ENCODE results near the gene TRAPPC6A. TPM values are rescaled to one million over a fixed set of nuclear protein-coding genes. Genes with fewer than 3 reads are reported as not detected.

TRAPPC6A gene
- total and polyA plus RNA-seq, 9 of the 15 experiments (the other 6 are each of a cell fraction or from before 2014, with no cell fraction given) = 0.82 to 23.6 (median 11.6) TPM

DNA sequence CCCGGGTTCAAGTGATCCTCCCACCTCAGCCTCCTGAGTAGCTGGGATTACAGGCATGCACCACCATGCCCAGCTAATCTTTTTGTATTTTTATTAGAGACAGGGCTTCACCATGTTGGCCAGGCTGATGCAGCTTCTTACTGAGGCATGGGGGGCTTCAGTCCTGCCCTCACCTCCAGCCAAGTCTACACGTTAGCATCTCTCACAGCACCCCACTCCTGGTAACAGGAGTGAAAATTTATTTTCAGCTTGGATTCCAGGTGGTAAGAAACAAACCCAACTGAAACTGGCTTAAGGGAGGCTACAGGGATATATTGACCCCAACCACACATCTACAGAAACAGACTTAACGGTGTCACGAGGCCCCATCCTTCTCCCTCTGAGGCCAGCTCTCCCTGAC lies 27.9 kb downstream of the TRAPPC6A start:
- ATAC-seq (no peak), FAIRE-seq (no peak), DNase-seq (ENCODE audit: extremely low read depth in 1 of 4, low spot score in 3 of 4) (no peak)
- no peaks in the 10 kb centered on the region for H3K27me3 ChIP-seq (ENCODE audit: control insufficient read depth in 2 of 2, insufficient read depth in 2 of 2, low read length in 2 of 2)
- H3K36me3 ChIP-seq (ENCODE audit: control insufficient read depth, insufficient read depth, low read length) = peaks cover 18% of the 10 kb centered on the region; the same call in 1 of the 3 replicates
- peaks cover 5% of the 10 kb centered on the region for H3K9me1 ChIP-seq (ENCODE audit: control insufficient read depth, insufficient read depth, low read length)
- H3K9me3 ChIP-seq (replicated peaks; ENCODE audit: control insufficient read depth, insufficient read depth, low read depth, low read length) = no peaks in the 10 kb centered on the region
- in situ Hi-C loops (cut with MboI) = no loop called here
- H3K4me2 ChIP-seq (ENCODE audit: insufficient read depth, low read length) = no peak overlapping the region
- H3K4me1 ChIP-seq (replicated peaks in 1 of 2; ENCODE audit: control insufficient read depth in 2 of 2, insufficient read depth in 2 of 2, low read length in 2 of 2) = peaks cover 15 to 69% of the 10 kb centered on the region in 2 experiments
- peaks cover 6% of the 10 kb centered on the region for H4K20me1 ChIP-seq (replicated peaks; ENCODE audit: control insufficient read depth, insufficient read depth, low read length)
- H3K27ac ChIP-seq (ENCODE audit: extremely low read depth, low read depth, low read length) = no peak overlapping the region
- no peak overlapping the region for H3K4me3 ChIP-seq
- TF ChIP-seq ZNF707 (CRISPR knock-in tag; conservative IDR thresholded peaks at IDR 0.05) (peak; percentile 83), ZNF239 (CRISPR knock-in tag; IDR thresholded peaks at IDR 0.05) (no peak)
- no peak overlapping the region for H2AFZ ChIP-seq (ENCODE audit: low read depth, low read length)
- peak overlapping the region in 1 of 2 experiments; percentile 32; a peak in 1 of 4 replicates for H3K9ac ChIP-seq (ENCODE audit: insufficient read depth in 1 of 2, low read depth in 2 of 2, low read length in 2 of 2)
- no peaks in the 10 kb centered on the region for H3K79me2 ChIP-seq (ENCODE audit: control insufficient read depth, insufficient read depth, low read length)
- BruUV-seq (replicated peaks) = no TSS peak
- ChIA-PET POLR2A (interaction anchor here (0.6 kb wide), 3 partner anchors 15 to 236 kb away, joined by 3 read pairs; no protein-coding TSS in a partner anchor), CTCF (ENCODE audit: low intra/inter-chr PET ratio) (no interaction called here)
- intact Hi-C loops (cut with micrococcal nuclease) = no loop called here
- WGBS (ENCODE audit: insufficient coverage, low coverage, missing lambda C conversion rate) = 86% methylated on average over 4 of the region's 4 CpGs

DNA sequence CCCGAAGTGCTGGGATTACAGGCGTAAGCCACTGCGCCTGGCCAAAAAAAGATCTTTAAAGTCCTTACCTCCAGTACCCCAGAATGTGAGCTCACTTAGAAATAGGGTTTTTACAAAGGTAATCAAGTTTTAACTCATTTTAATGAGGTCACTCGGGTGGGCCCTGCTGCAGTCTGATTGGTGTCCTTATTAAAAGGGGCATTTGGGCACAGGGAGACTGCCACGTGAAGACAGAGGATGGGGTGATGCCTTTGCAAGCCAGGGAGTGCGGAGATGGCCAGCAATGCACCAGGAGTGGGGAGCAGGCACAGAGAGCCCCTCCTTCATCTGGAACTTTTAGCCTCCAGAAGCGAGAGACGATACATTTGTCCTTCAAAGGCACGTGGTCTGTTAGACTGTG lies 28.9 kb downstream of the TRAPPC6A start:
- no peak overlapping the region for H3K27ac ChIP-seq (ENCODE audit: extremely low read depth, low read depth, low read length)
- peaks cover 26% of the 10 kb centered on the region; the same call in 1 of the 3 replicates for H3K36me3 ChIP-seq (ENCODE audit: control insufficient read depth, insufficient read depth, low read length)
- POLR2A ChIA-PET = interaction anchor here (0.6 to 1.8 kb wide), 3 partner anchors 15 to 101 kb away, joined by 3 to 4 read pairs (median 3); no protein-coding TSS in a partner anchor
- FAIRE-seq (no peak), DNase-seq (ENCODE audit: extremely low read depth in 1 of 4, low spot score in 3 of 4) (no peak), ATAC-seq (no peak)
- 77% methylated on average over 7 of the region's 9 CpGs for WGBS (ENCODE audit: insufficient coverage, low coverage, missing lambda C conversion rate)
- H3K27me3 ChIP-seq (ENCODE audit: control insufficient read depth in 2 of 2, insufficient read depth in 2 of 2, low read length in 2 of 2) = no peaks in the 10 kb centered on the region
- H3K9me3 ChIP-seq (replicated peaks; ENCODE audit: control insufficient read depth, insufficient read depth, low read depth, low read length) = no peaks in the 10 kb centered on the region
- CTCF ChIA-PET (ENCODE audit: low intra/inter-chr PET ratio) = no interaction called here
- intact Hi-C loops (cut with micrococcal nuclease) (no loop called here), in situ Hi-C loops (cut with MboI) (no loop called here)
- no peak overlapping the region for H3K4me2 ChIP-seq (ENCODE audit: insufficient read depth, low read length)
- peaks cover 10 to 70% of the 10 kb centered on the region in 2 experiments for H3K4me1 ChIP-seq (replicated peaks in 1 of 2; ENCODE audit: control insufficient read depth in 2 of 2, insufficient read depth in 2 of 2, low read length in 2 of 2)
- H2AFZ ChIP-seq (ENCODE audit: low read depth, low read length) = no peak overlapping the region
- no TSS peak for BruUV-seq (replicated peaks)
- H4K20me1 ChIP-seq (replicated peaks; ENCODE audit: control insufficient read depth, insufficient read depth, low read length) = peaks cover 2% of the 10 kb centered on the region
- H3K79me2 ChIP-seq (ENCODE audit: control insufficient read depth, insufficient read depth, low read length) = no peaks in the 10 kb centered on the region
- H3K4me3 ChIP-seq = no peak overlapping the region
- peaks cover 5% of the 10 kb centered on the region for H3K9me1 ChIP-seq (ENCODE audit: control insufficient read depth, insufficient read depth, low read length)
- H3K9ac ChIP-seq (ENCODE audit: insufficient read depth in 1 of 2, low read depth in 2 of 2, low read length in 2 of 2) = peak overlapping the region in 1 of 2 experiments; percentile 43; a peak in 1 of 4 replicates
- TF ChIP-seq ARID1B (IDR thresholded peaks at IDR 0.05) (no peak), RBM34 (IDR thresholded peaks at IDR 0.05; ENCODE audit: borderline replicate concordance, insufficient read depth, low read length) (no peak), TBL1XR1 (IDR thresholded peaks at IDR 0.05; ENCODE audit: low read length in 2 of 2) (no peak), PRMT5 (CRISPR knock-in tag; IDR thresholded peaks at IDR 0.05) (no peak), MEIS2 (IDR thresholded peaks at IDR 0.05; ENCODE audit: partially characterized antibody) (no peak), MAZ (CRISPR knock-in tag; conservative IDR thresholded peaks at IDR 0.05 in 1 of 2, IDR thresholded peaks at IDR 0.05 in 1 of 2) (no peak), FOSL1 (tag; conservative IDR thresholded peaks at IDR 0.05) (no peak), ELF1 (tag; IDR thresholded peaks at IDR 0.05) (no peak), RFX5 (IDR thresholded peaks at IDR 0.05; ENCODE audit: low read depth, low read length) (no peak), LCOR (CRISPR knock-in tag; IDR thresholded peaks at IDR 0.05) (no peak), FIP1L1 (IDR thresholded peaks at IDR 0.05; ENCODE audit: low read depth, low read length, poor library complexity, severe bottlenecking) (no peak), ARHGAP35 (IDR thresholded peaks at IDR 0.05; ENCODE audit: partially characterized antibody) (no peak), TFAM (CRISPR knock-in tag; conservative IDR thresholded peaks at IDR 0.05) (no peak)
- TF ChIP-seq, protein P1, sequence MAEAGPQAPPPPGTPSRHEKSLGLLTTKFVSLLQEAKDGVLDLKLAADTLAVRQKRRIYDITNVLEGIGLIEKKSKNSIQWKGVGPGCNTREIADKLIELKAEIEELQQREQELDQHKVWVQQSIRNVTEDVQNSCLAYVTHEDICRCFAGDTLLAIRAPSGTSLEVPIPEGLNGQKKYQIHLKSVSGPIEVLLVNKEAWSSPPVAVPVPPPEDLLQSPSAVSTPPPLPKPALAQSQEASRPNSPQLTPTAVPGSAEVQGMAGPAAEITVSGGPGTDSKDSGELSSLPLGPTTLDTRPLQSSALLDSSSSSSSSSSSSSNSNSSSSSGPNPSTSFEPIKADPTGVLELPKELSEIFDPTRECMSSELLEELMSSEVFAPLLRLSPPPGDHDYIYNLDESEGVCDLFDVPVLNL (CRISPR knock-in tag; IDR thresholded peaks at IDR 0.05; ENCODE audit: low read depth) = no peak

Measured in K562 (cell line).